GM19452 (cell line): ENCODE measurements around the gene RNF121.

Source experiments
- ATAC-seq: cut with Tn5 transposase; IDR thresholded peaks from one replicate; pipeline ENCODE4 v1.9.1; 2021; ENCODE audit not compliant: unreplicated experiment

The RNF121 gene

DNA sequence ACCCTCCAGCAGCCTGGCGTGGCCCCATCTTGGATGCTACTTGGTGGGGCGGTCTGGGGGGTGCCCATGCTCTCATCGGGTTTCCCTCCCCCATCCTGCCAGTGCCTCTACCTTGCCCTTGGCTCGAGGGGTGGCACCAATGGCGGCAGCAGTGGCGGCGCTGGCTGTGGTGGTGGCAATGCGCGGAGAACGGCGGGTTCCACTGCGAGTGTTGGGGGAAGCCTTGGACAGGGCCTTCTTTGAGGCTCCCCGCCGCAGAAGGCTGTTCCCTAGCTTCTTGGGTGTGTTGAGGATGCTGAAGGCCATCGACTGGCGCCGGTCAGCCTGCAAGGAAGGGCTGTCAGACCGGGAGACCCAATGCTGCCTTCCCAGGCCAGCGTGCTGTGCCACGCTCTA is 74.9 kb downstream of the RNF121 start:
- ATAC-seq, result no peak

DNA sequence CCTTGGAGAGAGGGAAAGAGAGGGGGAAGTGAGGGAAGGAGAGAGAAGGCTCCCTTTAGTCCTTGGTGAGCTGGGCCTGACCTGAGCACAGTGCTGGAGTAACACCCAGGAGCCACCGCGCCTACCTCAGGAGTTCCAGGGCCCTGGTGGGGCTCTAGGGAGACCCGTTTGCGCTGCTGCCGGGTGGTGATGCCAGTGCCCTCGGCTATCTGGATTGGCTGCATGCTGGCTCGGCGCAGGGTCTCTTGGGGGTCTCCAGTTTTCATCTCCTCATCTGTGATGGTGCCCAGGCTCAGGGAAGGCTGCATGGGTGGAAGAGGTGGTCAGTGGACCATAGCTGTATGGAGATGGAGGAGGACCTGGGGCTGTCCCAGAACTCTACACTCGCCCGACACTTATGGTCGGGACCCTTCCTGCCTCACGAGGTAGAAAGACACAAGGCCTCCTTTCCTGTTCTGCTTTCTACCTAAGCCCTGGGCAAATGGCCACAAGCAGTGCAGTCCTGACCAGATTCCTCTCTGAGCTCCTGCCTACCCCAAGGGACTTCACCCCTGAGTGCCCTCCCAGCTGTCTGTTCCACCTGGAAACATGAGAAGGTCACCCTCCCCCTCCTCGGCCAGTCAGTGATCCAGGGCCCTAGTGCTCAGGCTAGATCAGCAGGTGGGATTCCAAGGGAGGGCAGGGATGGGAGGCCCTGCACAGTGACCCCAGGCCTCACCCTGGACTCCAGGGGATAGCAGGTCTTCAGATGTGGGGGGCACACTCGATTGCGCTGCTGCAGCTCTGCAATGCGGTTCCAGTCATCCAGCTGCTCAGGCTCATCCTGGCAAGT is 75.9 kb downstream of the RNF121 start:
- ATAC-seq, result no peak

DNA sequence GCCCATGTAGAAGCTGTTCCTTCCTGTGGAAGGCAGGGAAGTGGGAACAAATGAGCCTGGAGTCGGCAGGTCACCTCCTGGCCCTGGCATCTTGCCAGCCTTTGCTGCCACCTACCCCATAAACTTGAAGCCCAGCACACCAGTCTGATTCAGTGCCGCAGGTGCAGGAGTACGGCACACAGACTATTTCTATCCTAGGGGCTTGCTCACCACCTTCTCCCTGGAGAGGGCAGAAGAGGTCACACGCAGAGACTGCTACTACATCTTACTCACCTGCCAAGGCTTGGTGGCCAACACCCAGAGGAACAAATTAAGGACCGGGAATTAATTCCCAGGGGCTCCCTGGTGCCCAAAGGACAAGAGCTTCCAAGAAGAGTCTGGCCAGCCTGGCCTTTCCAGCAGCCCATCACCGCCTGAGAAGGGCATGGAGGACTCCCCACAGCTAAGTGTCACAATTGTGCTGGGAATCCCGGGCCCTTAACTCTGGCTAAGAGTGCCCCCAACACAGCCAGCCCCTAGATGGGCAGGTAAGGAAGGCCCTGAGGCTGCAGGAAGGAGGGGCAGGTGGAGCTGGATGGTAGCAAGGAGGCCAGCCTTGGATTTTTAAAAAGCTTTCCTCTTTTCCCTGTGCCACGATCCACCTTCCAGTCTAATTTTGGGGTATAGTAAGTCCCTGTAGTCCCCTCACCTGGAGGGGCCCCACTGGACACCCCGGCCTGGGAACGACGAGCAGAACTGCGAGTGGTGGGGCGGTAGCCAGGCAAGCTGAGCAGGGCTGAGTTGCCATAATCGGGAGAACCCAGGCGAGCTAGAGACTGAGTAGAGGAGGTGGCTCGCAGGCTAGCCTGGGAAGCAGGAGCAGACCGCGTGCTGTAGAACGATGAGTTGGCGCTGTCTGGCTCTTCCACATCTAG is 76.8 kb downstream of the RNF121 start:
- ATAC-seq, result no peak

- ATAC-seq, result no peak
Measured at GRCh38 chr11:72006309-72007088, 77.7 kb downstream of the RNF121 start.

- ATAC-seq, result no peak
Measured at GRCh38 chr11:72007089-72007476, 78.2 kb downstream of the RNF121 start.

DNA sequence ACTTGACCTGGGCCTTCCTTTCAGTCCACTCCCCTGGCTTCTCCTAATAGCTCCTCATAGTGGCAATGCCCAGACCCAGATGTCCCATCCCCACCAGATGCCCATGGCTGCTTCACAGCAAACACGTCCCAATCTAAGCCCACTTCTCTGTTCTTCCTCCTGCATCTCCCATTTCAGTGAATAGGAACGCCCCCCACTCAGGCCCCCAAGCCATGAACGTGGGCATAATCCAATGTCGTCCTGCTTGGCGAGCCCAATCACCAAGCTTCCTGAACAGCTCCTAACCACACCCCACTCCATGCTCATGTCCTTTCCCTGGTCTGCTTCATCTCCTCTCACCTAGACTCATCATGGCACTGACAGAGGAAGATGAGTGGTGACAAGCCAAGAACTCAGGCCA is 78.7 kb downstream of the RNF121 start:
- ATAC-seq, result no peak

DNA sequence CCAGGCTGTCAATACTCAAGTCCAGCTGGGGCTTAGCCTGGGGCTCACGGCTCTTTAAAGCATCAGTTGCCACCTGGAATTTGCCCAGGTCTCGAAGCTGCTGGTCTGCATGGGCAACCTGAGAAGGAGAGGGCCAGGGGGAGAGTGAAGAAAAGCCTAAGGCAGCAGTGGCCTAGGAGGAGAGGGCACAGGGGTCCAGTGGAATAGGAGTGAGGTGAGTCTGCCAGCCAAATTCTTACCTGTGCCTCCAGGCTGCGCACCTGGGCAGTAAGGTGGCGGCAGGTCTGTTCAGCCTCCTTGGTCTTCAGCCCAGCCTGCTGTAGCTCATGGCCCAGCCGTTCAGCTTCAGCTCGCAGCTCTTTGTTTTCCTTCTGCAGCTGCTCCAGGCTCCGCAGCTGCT is 79.9 kb downstream of the RNF121 start:
- ATAC-seq, result no peak

- ATAC-seq, result no peak
Measured at GRCh38 chr11:72009156-72009555, 80.3 kb downstream of the RNF121 start.

DNA sequence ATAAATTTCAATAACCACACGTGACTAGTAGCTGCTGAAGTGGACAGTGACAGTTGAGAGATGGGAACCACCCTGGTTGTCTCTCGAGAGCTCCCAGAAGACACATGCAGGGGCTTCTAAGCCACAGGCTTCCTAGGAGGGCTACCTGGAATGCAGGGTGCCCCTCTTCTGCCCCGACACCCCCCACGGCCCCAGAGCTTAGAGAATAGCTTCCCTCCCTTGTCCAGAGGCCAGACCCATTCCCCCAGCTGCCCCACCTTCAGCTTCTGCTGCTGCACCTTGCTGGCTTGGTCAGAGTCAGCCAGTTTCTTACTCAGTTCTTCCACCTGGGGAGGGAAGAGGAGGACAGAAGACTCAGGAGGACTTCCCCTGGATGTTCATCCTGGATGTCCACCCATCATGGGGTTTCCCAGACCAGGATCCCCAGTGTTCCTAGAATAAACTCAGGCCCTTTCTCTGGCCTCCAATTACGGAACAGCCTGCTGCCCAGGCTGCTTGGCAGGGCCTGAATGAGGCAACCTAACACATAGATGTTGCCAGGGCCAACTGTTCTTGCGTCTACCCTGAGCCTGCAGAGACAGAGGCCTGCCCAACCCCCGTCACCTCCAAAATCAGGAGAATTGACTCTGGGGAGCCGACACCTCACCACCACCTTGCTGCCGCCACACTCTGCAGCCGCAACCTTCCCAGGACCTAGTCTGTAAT is 81.8 kb downstream of the RNF121 start:
- ATAC-seq, result no peak

- ATAC-seq, result no peak
Measured at GRCh38 chr11:72012091-72012630, 83.3 kb downstream of the RNF121 start.

DNA sequence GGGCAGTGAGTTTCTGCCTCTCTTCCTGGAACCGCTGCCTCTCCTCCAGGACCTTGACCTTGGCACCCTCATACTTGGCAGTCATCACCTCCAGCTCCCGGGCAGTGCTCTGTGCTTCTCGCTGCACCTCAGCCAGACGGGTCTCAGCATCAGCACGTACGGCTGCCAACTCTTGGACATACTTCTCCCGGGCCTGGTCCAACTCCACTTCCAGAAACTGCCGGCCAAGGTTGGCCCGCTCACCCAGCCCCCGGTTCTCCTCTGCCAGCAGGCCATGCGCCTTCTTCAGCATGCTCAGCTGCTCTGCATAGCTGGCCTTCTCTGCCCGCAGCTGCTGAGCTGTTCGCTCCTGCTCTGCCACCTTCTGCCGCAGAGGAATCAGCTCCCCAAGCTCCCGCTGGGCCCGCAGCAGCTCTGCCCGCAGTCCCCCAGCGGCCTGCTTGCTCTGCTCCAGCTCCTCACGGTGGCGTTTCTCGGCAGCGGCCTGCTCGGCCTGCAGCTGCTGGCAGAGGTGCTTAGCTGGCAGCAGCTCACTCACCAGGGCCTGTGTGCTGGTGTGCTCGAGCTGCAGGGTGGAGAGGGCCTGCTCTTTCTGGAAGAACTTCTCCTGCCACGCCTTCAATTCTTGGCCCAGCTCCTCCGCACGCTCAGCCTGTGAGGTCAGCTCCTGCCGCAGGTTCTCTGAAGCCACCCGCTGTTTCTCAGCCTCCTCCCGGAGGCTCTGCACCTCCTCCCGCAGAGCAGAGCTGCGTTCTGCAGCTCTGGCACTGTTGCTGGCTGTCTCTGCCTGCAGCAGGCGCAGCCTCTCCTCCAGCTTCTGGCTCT is 84.3 kb downstream of the RNF121 start:
- no peak for ATAC-seq

GRCh38 chr11:72013765-72014711 is 85.2 kb downstream of the RNF121 start:
- no peak for ATAC-seq

DNA sequence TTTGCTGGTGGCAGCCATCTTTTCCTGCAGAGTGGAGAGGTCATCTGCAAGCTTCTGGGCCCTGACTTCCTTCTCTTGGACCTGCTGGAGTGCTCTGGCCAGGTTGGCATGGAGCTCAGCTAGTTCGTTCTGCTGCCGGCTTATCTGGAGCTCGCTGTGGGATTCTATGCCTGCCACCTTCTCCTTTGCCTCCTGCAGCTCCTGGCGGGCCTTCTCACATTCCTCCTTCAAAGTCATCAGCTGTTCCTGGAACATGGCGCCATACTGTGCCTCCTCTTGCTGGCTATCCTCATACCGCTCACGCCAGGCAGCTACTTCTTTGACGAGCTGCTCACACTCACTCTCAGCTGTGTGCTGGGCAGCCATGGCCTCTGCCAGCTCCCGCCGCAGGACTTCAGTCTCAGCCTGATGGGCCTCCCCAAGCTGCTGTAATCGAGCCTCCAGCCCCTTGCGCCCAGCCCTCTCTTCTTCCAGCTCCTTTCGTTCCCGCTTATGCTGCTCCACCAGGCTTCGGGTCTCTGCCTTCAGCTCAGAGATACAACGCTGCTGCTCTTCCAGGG is 86.0 kb downstream of the RNF121 start:
- no peak for ATAC-seq

DNA sequence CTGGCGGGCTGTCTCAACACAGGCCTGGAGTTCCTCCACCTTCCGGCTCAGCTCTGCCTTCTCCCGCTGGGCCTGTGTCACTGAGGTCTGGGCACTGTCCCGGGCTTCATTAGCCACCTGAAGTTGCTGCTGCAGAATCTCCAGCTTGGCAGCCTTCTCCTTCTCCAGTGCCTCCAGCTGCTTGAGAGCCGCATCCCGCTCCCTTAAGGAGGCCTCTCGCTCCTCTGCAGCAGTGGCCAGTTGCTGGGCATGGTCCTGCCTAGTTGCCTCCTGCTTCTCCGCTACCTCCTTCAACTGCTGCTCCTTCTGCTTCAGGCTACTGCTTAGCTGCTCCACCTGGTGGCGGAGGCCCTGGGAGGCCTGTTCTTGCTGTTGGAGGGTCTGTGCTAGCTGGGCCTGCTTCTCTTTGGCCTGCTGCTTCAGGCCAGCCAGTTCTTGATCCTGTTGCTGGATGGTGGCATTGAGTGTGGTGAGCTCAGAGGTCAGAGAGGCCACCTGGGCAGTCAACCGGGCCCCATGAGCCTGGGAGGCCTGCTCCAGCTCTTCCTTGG is 86.7 kb downstream of the RNF121 start:
- ATAC-seq, result no peak

DNA sequence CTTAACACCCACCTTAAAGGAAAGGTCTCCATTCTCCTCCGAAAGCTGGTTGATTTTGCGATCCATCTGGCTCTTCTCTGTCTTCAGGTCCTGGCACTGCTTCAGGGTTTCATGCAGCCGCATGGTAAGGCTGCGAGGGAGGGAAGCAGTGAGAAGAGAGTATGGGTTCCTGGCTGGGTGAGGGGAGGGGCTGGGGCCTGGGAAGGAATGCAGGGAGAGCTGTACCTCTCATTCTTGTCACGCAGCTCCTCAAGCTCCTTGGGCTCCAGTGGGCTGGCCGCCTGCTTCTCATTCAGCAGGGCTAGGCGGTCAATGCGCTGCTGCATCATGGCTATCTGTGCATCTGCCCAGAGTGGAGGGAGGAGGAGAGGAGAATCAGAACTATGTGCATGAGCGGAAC is 89.3 kb downstream of the RNF121 start:
- no peak for ATAC-seq

GRCh38 chr11:72023335-72023734 is 94.5 kb downstream of the RNF121 start:
- no peak for ATAC-seq

- ATAC-seq, result no peak
Measured at GRCh38 chr11:72024069-72024754, 95.4 kb downstream of the RNF121 start.
